WERI-Rb-1 (cell line): ENCODE measurements around the gene KCNIP3.
A peak's percentile ranks its signal among the peaks of the same experiment; 100 is the strongest.

Source experiments
- DNase-seq: peaks from one replicate; pipeline ENCODE4 v3.0.0-alpha.2; 2020
- H3K27ac ChIP-seq: fragments of 250-450 bp; sonication (Bioruptor Pico); 2 replicates; pipeline ENCODE4 v1.5.1; 2020; ENCODE audit warnings: mild to moderate bottlenecking, moderate library complexity
- H3K27me3 ChIP-seq: fragments of 250-450 bp; sonication (Bioruptor Pico); 2 replicates; pipeline ENCODE4 v1.5.1; 2021; ENCODE audit warnings: mild to moderate bottlenecking, low read depth, moderate library complexity; ENCODE audit not compliant: insufficient read depth, severe bottlenecking
- H3K36me3 ChIP-seq: fragments of 250-450 bp; sonication (Bioruptor Pico); 2 replicates; pipeline ENCODE4 v1.5.1; 2020; ENCODE audit warnings: mild to moderate bottlenecking, moderate library complexity
- H3K4me3 ChIP-seq: 2 replicates; pipeline ENCODE4 v1.5.1; 2011; ENCODE audit warnings: low read depth, mild to moderate bottlenecking, control low read depth, low read length
- H3K9me3 ChIP-seq: fragments of 250-450 bp; sonication (Bioruptor Pico); 2 replicates; pipeline ENCODE4 v1.5.1; 2021; ENCODE audit warnings: mild to moderate bottlenecking, moderate library complexity; ENCODE audit not compliant: severe bottlenecking
- TF ChIP-seq, protein P1 (sequence below): IDR thresholded peaks from 2 replicates; pipeline ENCODE4 v1.5.1; 2011; ENCODE audit warnings: low read depth, mild to moderate bottlenecking, control low read depth, inconsistent platforms, low read length

The KCNIP3 gene

DNA sequence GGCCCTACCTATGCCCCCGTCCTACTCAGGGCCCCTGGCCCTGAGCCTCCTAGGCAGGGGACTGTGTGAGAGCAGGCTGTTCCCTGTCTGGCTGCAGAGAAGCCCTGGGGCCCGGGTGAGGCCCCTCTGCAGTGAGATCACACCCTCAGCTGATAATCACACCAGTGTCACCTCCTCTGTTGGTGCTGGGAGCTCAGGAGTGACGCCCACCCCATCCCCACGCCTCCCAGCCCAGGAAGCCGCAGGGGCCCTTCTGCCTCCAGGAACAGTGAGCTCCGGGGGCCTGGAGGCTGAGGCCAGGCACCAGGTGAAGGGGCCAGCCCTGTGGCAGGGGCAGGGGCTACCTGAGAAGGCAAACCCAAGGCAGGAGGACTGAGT lies 20.0 kb downstream of the KCNIP3 start:
- H3K36me3 ChIP-seq: no peaks in the 10 kb centered on the region
- H3K27me3 ChIP-seq: no peaks in the 10 kb centered on the region
- no peak overlapping the region for H3K27ac ChIP-seq
- no peak for DNase-seq
- TF ChIP-seq, protein P1, sequence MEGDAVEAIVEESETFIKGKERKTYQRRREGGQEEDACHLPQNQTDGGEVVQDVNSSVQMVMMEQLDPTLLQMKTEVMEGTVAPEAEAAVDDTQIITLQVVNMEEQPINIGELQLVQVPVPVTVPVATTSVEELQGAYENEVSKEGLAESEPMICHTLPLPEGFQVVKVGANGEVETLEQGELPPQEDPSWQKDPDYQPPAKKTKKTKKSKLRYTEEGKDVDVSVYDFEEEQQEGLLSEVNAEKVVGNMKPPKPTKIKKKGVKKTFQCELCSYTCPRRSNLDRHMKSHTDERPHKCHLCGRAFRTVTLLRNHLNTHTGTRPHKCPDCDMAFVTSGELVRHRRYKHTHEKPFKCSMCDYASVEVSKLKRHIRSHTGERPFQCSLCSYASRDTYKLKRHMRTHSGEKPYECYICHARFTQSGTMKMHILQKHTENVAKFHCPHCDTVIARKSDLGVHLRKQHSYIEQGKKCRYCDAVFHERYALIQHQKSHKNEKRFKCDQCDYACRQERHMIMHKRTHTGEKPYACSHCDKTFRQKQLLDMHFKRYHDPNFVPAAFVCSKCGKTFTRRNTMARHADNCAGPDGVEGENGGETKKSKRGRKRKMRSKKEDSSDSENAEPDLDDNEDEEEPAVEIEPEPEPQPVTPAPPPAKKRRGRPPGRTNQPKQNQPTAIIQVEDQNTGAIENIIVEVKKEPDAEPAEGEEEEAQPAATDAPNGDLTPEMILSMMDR: no peak
- H3K9me3 ChIP-seq: no peaks in the 10 kb centered on the region
- no peak overlapping the region for H3K4me3 ChIP-seq

DNA sequence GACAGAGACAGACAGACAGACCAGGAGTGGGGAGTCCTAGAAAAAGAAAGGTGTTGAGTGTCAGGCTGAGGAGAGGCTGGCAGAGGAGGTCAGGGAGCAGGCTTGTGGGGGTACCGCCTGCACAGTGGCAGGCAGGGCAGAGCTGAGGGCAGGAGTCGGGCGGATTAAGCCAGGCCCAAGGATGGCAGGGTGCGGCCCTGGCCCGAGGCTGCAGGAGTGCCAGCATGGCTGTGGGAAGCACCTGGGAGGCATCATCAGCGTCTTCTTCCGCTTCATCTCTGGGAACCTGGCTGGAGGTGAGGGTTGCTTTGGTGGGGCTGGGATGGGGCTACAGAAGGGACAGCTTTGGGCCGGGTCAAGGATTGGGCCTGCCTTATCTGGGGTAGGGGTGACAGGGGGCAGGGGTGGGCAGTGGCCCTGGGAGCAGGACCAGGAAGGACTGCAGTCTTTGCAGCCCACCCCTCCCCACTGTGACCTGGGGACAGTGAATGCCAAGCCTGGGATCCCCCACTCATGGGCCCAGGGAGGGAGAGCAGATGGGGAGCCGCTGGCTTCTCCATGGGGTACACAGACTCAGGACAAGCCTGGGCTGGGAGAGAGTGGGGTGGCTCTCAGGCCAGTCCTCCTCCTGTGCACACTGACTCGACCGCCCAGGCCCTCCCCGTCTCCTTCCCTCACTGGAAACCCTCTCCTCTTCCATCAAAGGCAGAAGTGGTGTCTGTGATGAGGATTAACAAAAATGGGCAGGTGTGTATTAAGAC lies 20.7 kb downstream of the KCNIP3 start:
- no peaks in the 10 kb centered on the region for H3K9me3 ChIP-seq
- no peak overlapping the region for H3K27ac ChIP-seq
- H3K36me3 ChIP-seq: no peaks in the 10 kb centered on the region
- H3K4me3 ChIP-seq: no peak overlapping the region
- TF ChIP-seq, protein P1: no peak
- DNase-seq: no peak
- no peaks in the 10 kb centered on the region for H3K27me3 ChIP-seq

DNA sequence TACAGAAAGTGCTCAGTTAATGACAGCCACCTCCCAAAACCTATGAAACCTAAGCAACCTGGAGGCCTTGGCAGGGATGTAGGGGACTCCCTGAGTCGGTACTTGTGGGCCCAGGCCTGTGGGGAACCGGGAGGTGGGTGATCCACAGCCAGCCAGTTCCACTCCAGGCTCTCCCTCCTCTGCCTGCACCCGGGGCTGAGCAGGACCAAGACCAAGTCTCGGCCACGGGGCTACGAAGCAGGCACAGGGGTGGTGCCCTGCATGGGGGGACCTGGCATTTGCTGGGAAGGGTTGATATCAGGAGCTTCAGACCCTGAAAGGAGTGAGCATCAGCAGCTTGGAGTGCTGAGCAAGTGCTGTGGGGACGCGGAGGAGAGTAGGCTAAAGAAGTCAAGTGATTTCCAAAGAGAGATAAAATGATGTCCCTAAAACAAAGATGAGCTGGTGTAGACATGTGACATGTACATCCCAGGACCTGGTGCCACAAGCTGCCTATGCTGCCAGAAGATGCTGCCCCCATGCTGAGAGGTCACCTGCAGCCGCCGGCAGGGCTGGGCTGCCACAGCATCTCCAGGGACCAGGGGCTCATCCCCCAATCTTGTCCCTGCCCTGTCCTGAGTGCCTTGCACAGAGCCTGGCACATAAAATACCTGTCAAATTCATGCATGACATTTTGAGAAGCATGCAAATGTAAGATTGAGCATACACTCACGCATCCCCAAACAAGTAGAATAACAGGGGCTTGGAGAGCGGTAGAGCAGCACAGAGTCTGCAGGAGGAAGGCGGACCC lies 21.5 kb downstream of the KCNIP3 start:
- Histone ChIP-seq H3K36me3 (no peaks in the 10 kb centered on the region), H3K9me3 (no peaks in the 10 kb centered on the region), H3K27me3 (no peaks in the 10 kb centered on the region), H3K4me3 (no peak overlapping the region), H3K27ac (no peak overlapping the region)
- DNase-seq: no peak
- TF ChIP-seq, protein P1: no peak

DNA sequence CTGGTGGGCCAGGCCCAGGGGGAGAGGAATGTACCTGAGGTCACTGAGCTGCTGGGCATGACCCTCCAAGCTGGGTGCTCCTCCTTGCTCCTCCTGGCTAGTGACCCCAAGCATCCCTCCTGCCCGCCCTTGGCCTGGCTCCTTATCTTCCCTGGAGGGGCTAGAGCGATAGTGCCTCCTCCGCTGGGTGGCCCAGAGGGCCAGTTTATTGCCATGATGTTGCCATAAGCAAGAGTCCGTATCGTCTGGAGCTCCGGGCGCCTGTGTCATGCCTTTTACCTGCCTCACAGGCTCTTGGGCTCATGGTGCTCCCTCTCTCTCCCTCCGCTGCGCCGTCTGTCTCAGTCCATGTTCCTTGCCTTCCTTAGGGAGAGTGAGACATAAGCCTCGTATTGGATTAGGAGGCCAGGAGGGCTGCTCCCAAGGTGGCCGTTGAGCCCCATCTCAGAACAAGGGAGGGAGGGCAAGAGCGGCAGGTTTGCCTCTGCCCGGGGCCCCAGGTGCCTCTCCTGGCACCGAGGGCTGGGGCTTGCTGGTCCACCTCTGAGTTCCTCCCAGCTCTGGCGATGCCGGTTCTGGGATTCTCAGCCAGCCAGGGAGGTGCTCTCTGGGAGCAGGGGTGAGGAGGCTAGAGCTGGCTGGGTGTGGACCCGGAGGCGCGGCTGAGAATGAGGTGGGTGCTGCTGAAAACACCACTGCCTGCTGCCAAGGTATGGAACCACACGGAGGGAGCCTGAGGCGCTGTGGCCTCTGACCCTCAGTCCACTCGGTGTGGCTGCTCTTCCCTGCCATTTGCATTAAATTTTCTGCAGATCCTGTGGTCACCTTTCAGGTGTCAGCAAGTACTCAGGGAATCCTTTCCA lies 22.6 kb downstream of the KCNIP3 start:
- TF ChIP-seq, protein P1: no peak
- DNase-seq: peak; percentile 67

DNA sequence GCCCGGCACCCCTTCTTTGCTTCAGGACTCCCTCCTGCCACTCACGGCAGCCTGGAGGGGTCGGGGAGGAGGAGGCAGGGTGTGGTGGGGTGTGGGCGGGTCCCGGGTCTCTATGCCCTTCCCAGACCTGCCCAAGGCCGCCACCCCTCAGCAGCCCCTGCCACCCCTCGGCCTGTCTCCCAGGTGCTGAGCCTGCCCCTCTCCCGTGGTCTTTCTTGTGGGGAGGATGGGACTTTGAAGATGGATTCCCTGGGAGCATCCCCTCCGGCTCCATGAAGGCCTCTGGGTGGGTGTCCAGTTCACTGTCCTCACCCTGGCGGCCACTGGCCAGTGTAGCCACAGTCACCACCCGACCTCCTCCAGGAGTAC lies 23.2 kb downstream of the KCNIP3 start:
- no peaks in the 10 kb centered on the region for H3K9me3 ChIP-seq
- DNase-seq: no peak
- TF ChIP-seq, protein P1: no peak
- no peak overlapping the region for H3K27ac ChIP-seq
- H3K27me3 ChIP-seq: no peaks in the 10 kb centered on the region
- H3K4me3 ChIP-seq: no peak overlapping the region
- no peaks in the 10 kb centered on the region for H3K36me3 ChIP-seq

More for the DNA sequence above, 22.6 kb downstream of the KCNIP3 start:
- Histone ChIP-seq H3K27ac (peak overlapping the region; percentile 31), H3K36me3 (no peaks in the 10 kb centered on the region), H3K9me3 (no peaks in the 10 kb centered on the region), H3K4me3 (no peak overlapping the region), H3K27me3 (no peaks in the 10 kb centered on the region)
